Measurements from ENCODE around the gene CLK1.

The CLK1 gene

GRCh38 chr2:200843993-200844948 is 20.2 kb downstream of the CLK1 start:
- TF ChIP-seq CTCF (IDR thresholded peaks at IDR 0.05; ENCODE audit: control insufficient read depth, insufficient read depth, low read depth, low read length, missing control alignments): no peak
- DNase-seq (ENCODE audit: low read depth): no peak
- no peak overlapping the region for H3K4me3 ChIP-seq (ENCODE audit: control insufficient read depth, low read depth, low read length)

DNA sequence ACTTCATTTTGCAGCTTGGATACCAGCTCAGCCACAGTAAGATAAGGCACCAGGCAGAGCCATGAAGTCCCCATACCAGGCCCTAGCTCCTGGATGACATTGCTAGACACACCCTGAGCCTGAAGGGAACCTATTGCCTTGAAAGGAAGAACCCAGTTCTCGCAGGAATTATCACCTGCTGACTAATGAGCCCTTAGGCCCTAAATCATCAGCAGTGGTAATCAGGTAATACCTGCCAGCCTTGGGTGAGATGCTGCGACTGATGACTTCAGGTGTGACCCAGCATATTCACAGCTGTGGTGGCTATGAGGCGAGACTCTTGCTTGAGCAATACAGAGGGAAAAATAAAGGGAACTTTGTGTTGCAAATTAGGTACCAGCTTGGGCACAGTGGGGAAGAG is 24.9 kb downstream of the CLK1 start:
- H3K4me3 ChIP-seq (ENCODE audit: control insufficient read depth, low read depth, low read length): no peak overlapping the region
- no peak for DNase-seq (ENCODE audit: low read depth)
- TF ChIP-seq CTCF (IDR thresholded peaks at IDR 0.05; ENCODE audit: control insufficient read depth, insufficient read depth, low read depth, low read length, missing control alignments): no peak

DNA sequence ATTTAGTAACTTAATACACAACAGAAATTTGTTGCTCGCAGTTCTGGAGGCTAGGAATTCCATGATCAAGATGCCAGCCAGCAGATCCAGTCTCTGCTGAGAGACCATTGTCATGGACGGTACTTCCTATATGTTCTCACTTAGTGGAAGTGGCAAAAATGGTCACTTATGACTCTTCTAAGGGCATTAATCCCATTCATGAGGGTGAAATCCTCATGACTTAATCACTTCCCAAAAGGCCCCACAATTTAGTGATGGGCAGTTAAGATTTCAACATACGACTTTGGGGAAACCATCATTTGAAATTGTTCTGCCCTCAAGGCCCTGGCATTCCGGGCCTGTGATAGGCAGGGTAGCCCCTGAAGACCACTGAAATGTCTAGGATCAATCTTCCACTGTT is 29.8 kb downstream of the CLK1 start:
- H3K4me3 ChIP-seq (ENCODE audit: control insufficient read depth, low read depth, low read length): no peak overlapping the region
- TF ChIP-seq CTCF (IDR thresholded peaks at IDR 0.05; ENCODE audit: control insufficient read depth, insufficient read depth, low read depth, low read length, missing control alignments): no peak
- no peak for DNase-seq (ENCODE audit: low read depth)

- no peak for DNase-seq (ENCODE audit: low read depth)
- TF ChIP-seq CTCF (IDR thresholded peaks at IDR 0.05; ENCODE audit: control insufficient read depth, insufficient read depth, low read depth, low read length, missing control alignments): no peak
- no peak overlapping the region for H3K4me3 ChIP-seq (ENCODE audit: control insufficient read depth, low read depth, low read length)
Measured at GRCh38 chr2:200829258-200829655, 35.2 kb downstream of the CLK1 start.

DNA sequence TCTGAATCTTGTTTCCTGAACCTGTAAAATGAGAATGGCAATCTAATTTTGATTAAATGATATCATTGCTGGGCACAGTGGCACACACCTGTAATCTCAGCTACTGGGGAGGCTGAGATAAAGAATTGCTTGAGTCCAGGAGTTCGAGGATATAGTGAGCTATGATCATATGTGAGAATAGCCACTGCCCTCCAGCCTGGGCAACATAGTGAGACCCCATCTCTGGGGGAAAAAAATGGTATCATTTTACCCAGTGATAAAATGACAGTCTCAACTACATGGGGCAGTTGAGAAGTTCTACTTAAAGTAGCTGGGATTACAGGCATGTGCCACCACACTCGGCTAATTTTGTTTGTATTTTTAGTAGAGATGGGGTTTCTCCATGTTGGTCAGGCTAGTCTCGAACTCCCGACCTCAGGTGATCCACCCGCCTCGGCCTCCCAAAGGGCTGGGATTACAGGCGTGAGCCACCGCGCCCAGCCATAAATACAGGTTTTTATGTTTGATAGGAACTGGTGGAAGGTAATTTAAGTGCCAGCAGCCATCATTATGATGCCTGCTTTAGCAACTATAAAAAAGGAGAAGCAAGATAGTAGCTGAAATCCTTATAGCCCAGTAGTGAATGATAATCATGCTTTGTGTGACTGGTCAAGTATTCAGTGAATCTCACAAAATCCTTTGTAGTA is 35.7 kb downstream of the CLK1 start:
- no peak for DNase-seq (ENCODE audit: low read depth)
- H3K4me3 ChIP-seq (ENCODE audit: control insufficient read depth, low read depth, low read length): no peak overlapping the region
- TF ChIP-seq CTCF (IDR thresholded peaks at IDR 0.05; ENCODE audit: control insufficient read depth, insufficient read depth, low read depth, low read length, missing control alignments): no peak

DNA sequence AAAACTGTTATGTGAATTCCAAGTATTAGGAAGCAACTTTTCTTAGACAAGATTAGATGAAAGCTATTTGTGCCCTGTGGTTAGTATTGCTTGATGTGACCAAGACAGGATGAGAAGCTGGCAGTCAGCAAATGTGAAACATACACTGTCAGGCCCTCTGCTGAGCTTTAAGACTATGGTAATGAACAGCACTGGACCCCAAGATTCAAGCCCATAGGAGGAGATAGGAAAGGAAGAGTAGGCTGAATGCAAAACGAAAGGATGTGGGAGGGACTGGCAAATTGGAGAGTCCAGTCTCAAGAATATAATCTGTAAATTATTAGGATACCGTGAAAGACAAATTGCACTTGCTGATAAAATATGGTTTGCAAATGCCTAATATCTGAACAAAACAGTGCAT is 36.4 kb downstream of the CLK1 start:
- TF ChIP-seq CTCF (IDR thresholded peaks at IDR 0.05; ENCODE audit: control insufficient read depth, insufficient read depth, low read depth, low read length, missing control alignments): no peak
- no peak overlapping the region for H3K4me3 ChIP-seq (ENCODE audit: control insufficient read depth, low read depth, low read length)
- no peak for DNase-seq (ENCODE audit: low read depth)

All from AG09309 (cell line).